ENCODE data around the gene PTK7.

DNA sequence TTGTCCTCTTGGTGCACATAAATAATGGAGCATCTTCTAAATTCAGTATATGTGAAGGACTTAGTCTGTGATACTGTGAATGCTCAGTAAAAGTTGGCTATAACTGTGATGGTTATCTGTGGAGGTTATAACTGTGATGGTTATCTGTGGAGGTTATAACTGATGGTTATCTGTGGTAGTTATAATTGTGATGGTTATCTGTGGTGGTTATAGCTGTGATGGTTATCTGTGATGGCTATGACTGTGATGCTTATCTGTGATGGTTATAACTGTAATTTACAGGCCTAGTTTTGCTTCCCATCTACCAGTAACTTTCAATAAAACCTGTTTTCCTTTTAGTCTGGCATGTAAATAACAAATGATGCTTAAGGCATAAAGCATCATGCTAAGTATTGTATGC is 16.5 kb downstream of the PTK7 start:
- TF ChIP-seq POLR2A (IDR thresholded peaks at IDR 0.05; ENCODE audit: extremely low read depth, insufficient read length) (no peak), MYC (IDR thresholded peaks at IDR 0.05; ENCODE audit: low read depth, low read length) (no peak)
- TF ChIP-seq, protein P1, sequence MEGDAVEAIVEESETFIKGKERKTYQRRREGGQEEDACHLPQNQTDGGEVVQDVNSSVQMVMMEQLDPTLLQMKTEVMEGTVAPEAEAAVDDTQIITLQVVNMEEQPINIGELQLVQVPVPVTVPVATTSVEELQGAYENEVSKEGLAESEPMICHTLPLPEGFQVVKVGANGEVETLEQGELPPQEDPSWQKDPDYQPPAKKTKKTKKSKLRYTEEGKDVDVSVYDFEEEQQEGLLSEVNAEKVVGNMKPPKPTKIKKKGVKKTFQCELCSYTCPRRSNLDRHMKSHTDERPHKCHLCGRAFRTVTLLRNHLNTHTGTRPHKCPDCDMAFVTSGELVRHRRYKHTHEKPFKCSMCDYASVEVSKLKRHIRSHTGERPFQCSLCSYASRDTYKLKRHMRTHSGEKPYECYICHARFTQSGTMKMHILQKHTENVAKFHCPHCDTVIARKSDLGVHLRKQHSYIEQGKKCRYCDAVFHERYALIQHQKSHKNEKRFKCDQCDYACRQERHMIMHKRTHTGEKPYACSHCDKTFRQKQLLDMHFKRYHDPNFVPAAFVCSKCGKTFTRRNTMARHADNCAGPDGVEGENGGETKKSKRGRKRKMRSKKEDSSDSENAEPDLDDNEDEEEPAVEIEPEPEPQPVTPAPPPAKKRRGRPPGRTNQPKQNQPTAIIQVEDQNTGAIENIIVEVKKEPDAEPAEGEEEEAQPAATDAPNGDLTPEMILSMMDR (IDR thresholded peaks at IDR 0.05; ENCODE audit: low read depth, low read length) = no peak
- TF ChIP-seq, protein P2, sequence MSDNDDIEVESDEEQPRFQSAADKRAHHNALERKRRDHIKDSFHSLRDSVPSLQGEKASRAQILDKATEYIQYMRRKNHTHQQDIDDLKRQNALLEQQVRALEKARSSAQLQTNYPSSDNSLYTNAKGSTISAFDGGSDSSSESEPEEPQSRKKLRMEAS (IDR thresholded peaks at IDR 0.05; ENCODE audit: low read depth, low read length) = no peak

Data from NB4 (cell line).